GM12875 (cell line): ENCODE data around the gene TBCD.

Experiments used
- H3K4me3 ChIP-seq: one replicate; pipeline ENCODE4 v1.5.1; 2011; ENCODE audit warnings: low read depth, low read length, control low read depth
- TF ChIP-seq, protein P1 (sequence below): IDR thresholded peaks from 2 replicates; pipeline ENCODE4 v1.5.1; 2011; ENCODE audit warnings: low read depth, mild to moderate bottlenecking, control low read depth, inconsistent platforms, low read length, moderate library complexity, borderline replicate concordance; ENCODE audit not compliant: insufficient read depth

Gene TBCD

DNA sequence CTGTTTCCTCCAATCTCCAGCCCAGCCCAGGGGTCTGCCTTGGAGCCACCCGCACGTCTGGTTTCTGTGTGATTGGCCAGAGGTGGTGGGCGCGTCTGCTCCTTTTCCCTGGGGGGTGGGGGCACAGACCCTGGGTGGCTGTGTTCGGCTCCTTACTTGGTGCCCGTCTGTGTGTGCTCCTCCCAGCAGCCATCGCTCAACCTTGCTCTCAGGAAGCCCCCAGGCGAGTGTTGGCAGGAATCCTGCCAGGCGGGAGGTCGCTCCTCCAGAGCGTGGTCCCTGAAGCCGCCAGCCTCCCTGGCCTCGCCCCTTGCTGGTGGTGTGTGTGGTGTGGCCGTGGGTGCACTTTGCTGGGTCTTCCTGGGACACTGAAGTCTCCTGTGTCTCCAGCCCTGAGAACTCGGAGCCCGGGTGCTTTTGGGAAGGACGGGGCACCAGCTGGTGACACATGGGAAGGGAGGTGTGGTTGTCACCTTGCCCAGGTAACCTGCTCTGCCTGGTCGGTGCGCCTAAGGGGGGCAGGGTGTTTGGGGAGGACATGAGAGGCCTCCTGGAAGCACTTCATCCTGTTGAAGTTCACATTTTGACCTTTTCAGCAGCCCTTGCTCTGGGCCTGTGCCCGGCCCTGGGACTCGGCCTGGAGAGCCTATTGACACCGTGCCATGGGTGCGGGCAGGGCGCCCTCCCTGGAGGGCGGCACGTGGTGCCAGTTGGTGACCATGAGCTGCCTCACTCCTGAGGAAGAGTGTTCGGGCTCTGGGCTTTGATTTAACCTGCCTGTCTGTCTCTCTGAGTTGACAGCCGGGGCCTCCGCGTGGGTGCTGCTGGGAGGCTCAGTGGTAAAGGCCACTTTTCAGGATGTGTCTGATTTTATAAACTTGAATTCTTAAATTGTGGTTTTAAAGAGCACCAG lies 137.0 kb downstream of the TBCD start:
- H3K4me3 ChIP-seq = no peak overlapping the region
- TF ChIP-seq, protein P1, sequence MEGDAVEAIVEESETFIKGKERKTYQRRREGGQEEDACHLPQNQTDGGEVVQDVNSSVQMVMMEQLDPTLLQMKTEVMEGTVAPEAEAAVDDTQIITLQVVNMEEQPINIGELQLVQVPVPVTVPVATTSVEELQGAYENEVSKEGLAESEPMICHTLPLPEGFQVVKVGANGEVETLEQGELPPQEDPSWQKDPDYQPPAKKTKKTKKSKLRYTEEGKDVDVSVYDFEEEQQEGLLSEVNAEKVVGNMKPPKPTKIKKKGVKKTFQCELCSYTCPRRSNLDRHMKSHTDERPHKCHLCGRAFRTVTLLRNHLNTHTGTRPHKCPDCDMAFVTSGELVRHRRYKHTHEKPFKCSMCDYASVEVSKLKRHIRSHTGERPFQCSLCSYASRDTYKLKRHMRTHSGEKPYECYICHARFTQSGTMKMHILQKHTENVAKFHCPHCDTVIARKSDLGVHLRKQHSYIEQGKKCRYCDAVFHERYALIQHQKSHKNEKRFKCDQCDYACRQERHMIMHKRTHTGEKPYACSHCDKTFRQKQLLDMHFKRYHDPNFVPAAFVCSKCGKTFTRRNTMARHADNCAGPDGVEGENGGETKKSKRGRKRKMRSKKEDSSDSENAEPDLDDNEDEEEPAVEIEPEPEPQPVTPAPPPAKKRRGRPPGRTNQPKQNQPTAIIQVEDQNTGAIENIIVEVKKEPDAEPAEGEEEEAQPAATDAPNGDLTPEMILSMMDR = no peak

DNA sequence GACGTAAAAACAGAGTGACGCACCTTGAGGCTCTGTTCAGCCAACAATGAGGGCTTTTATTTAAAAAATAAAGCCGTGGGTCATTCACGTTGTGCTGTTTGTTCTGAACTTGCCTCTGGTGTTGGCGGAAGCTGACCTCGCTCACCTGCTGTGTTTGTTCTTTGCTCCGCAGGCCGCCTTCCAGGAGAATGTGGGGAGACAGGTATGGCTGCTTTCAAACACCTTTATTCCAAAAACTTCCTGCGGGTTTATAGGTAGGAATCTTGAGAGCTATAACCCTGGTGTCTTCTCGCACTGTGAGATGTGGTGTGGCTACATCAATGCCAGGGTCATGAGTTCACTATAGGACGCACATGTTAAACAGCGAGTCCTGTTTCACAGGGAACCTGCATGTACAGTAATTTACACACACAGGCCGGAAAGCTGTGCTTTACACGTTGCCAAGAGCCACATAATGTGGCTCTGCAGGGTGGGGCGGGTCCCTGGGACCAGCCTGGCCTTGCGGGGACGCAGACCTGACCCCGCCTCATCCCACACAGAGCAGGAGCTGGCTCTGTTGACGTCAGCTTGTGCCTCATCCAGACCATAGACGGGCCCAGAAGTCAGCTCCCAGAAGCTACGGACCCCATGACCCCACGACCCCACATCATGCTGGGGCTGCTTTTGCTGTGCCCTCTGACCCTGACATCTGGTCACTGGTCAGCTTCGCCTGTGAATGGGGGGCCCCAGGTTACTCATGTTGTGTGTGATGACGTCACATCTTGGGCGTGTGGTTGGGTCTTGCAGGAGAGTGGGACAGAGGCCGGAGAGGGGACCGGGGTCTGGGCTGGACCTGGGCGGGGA lies 137.9 kb downstream of the TBCD start:
- TF ChIP-seq, protein P1 = no peak
- H3K4me3 ChIP-seq = no peak overlapping the region

DNA sequence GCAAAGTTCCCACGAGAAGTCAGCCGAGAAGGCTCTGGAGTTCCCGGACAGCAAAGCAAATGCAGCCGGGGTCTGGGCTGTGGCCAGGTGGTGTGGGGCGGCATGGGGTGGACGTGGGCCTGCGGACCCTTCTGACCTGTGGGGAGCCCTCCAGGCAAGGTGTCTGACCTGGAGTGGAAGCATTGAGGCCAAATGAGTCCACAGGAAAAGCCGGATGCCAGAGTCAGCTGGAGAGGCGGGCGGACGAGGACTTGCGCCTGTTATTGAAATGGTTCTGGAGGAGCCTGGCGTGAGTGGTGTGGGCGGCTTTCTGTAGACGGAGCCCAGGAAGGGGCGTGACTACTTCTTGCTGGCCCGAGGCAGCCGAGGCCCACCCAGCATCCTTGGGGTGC lies 138.5 kb downstream of the TBCD start:
- no peak overlapping the region for H3K4me3 ChIP-seq
- TF ChIP-seq, protein P1 = no peak

DNA sequence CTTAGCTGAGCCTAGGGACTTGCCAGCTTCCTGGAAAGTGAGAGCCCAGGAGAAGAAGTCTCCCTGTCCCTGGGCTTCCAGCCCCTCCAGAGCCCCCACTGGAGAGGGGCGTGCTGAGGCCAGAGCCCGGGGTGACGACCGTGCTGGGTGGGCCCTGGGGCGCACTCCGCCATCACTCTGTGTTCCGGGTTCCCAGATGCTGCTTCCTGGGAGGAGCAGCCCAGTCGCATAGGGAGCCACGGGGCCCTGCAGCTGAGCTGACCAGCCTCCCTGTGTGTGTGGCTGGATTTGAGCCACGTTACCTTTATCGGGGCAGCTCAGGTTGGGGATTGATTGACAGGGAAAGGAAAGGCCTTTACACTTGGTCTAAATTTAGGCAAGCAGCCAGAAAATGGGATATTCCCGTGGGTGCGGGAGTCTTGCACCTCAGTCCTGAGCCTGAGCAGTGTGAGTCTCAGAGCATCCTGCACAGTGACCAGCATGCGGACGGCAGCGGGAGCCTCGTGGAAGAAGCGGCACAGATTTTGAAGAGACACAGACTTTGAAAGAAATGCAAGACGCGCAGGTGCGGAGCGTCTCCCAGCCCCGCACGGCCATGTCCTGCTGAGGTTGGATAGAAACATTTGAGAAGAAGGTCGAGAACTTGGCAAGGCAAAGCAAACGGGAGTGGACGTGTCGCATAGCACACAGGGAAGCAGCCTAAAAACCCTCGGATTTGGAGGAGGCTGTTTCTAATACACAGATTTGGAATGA lies 139.2 kb downstream of the TBCD start:
- TF ChIP-seq, protein P1 = no peak
- H3K4me3 ChIP-seq = no peak overlapping the region

DNA sequence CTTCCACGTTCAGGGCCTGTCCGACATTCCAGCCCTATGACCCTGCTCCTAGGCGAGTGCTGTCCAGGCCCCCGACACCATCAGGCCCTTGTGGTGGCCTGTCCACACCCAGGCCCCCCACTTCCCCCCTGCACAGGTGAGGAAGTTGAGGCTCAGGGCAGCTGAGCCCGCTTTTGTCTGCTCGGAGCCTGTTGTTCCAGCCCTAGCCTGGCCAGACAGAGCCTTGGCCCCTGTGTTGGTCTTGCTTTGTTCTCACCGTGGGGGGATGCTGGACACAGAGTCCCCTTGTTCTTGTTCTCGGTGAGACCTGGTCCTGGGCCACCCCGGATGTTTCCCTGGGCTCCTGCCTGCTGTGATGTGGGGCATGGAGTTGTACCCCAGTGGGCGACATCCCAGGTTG lies 140.0 kb downstream of the TBCD start:
- H3K4me3 ChIP-seq = no peak overlapping the region
- TF ChIP-seq, protein P1 = no peak

DNA sequence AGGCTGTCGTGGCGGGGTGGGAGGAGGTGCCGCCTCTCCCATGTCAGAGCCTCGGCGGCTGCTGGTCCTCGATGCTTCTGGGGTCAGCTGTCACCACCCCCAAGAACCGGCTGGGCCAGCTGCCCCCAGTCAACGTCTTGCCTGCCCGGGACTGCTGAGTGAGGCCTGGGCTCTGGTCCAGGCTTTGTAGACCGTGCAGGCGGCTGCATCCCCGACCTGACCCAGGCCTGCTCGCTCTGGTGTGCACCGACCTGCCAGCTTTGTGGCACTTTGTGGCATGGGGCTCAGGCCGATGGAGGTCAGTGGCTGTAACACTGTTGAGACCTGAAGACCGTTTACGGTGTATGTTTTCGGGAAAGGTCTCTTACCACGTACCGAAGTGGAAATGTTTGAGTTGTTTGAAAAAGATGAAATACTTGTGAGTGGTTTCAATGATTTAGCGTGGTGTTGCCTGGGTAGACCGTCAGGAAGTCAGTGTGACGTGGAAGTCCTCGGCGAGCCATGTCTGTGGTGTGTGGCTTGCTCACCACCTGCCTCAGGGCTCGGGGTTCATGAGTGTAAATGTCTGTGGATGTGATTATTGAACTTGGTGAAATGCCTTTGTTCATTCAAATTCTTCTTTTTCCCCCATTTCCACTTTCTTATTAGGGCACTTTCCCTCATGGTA lies 141.2 kb downstream of the TBCD start:
- no peak overlapping the region for H3K4me3 ChIP-seq

More for the DNA sequence above, 141.2 kb downstream of the TBCD start:
- TF ChIP-seq, protein P1 = no peak
